Endothelial cell of umbilical vein (primary cell): ENCODE data around the gene POU3F1. TPM values are rescaled to one million over a fixed set of nuclear protein-coding genes. Genes with fewer than 3 reads are reported as not detected.

Experiments
- BruUV-seq: library from RNA; stranded (reverse); fragments of 400-500 nt; replicated peaks from 2 replicates; lab custom pipeline; 2021; lab: Mats Ljungman, UMichigan
- CTCF ChIA-PET: fragments of 300-600, 350-600 bp; sonication (Branson Sonifier 250); formaldehyde crosslinking; loops from one replicate; lab custom pipeline; 2021; ENCODE audit warnings: antibody characterized with exemption, inconsistent platforms; lab: Charles Lee
- POLR2A ChIA-PET: fragments of 300-600, 350-600 bp; sonication (Branson Sonifier 250); formaldehyde crosslinking; loops from one replicate; lab custom pipeline; 2021; ENCODE audit warnings: antibody characterized with exemption, inconsistent platforms; lab: Charles Lee
- DNase-seq: peaks from one replicate; pipeline ENCODE4 v3.0.0-alpha.2; 2011; ENCODE audit warnings: low read depth, low spot score
- FAIRE-seq: peaks from 2 replicates; lab custom pipeline; 2011; peaks lifted over from hg19 to GRCh38; lab: Jason Lieb, UNC
- H2AFZ ChIP-seq: 2 replicates; pipeline ENCODE4 v1.6.0; 2012; ENCODE audit warnings: low read depth, low read length, control low read depth, inconsistent platforms
- H3K27ac ChIP-seq: 2 replicates; pipeline ENCODE4 v1.5.1; 2011; ENCODE audit warnings: low read depth, mild to moderate bottlenecking, control low read depth, low read length, moderate library complexity; ENCODE audit not compliant: insufficient read depth
- H3K27me3 ChIP-seq, 2 experiments: 2 replicates each; pipeline versions ENCODE4 v1.6.0 to v1.6.1; 2011; ENCODE audit warnings: low read length in 2 of 2, mixed read lengths in 1 of 2; ENCODE audit not compliant: control insufficient read depth in 2 of 2, insufficient read depth in 2 of 2
- H3K36me3 ChIP-seq, 2 experiments: 2 replicates in 1 of 2; 3 replicates in 1 of 2; pipeline ENCODE4 v1.5.1; 2011; ENCODE audit warnings: low read length in 2 of 2, mild to moderate bottlenecking in 1 of 2, moderate library complexity in 1 of 2; ENCODE audit not compliant: control insufficient read depth in 2 of 2, insufficient read depth in 2 of 2; ENCODE audit errors: extremely low read depth in 1 of 2
- H3K4me1 ChIP-seq: 3 replicates; pipeline ENCODE4 v1.5.1; 2011; ENCODE audit warnings: mild to moderate bottlenecking, low read length; ENCODE audit not compliant: control insufficient read depth, insufficient read depth; ENCODE audit errors: extremely low read depth
- H3K4me2 ChIP-seq: 2 replicates; pipeline ENCODE4 v1.6.1; 2011; ENCODE audit warnings: low read length, control low read depth, mixed read lengths; ENCODE audit not compliant: insufficient read depth
- H3K4me3 ChIP-seq, 3 experiments: fragments of 200-600 bp in 1 of 3; sonication (generic), shearing (Covaris generic) in 1 of 3; replicated peaks in 1 of 3; 2 replicates each; pipeline ENCODE4 v1.5.1; 2011 to 2016; ENCODE audit warnings: control low read depth in 3 of 3, low read length in 3 of 3, mild to moderate bottlenecking in 2 of 3, inconsistent platforms in 1 of 3, low read depth in 1 of 3, moderate library complexity in 1 of 3; ENCODE audit not compliant: insufficient read depth in 1 of 3
- H3K79me2 ChIP-seq: 2 replicates; pipeline ENCODE4 v1.6.0; 2012; ENCODE audit warnings: low read length, inconsistent platforms; ENCODE audit not compliant: control insufficient read depth, insufficient read depth
- H3K9ac ChIP-seq: replicated peaks from 2 replicates; pipeline ENCODE3; 2011; ENCODE audit warnings: low read length, control low read depth; ENCODE audit not compliant: insufficient read depth; ENCODE audit errors: extremely low read depth
- H3K9me1 ChIP-seq: replicated peaks from 3 replicates; pipeline ENCODE4 v1.6.0; 2011; ENCODE audit warnings: mild to moderate bottlenecking, low read length; ENCODE audit not compliant: control insufficient read depth, insufficient read depth; ENCODE audit errors: extremely low read depth
- H3K9me3 ChIP-seq: replicated peaks from 2 replicates; pipeline ENCODE4 v1.5.1; 2012; ENCODE audit warnings: low read length, inconsistent platforms; ENCODE audit not compliant: control insufficient read depth, insufficient read depth
- H4K20me1 ChIP-seq: replicated peaks from 2 replicates; pipeline ENCODE3; 2011; ENCODE audit warnings: mild to moderate bottlenecking, low read length; ENCODE audit not compliant: control insufficient read depth, insufficient read depth; ENCODE audit errors: extremely low read depth
- CTCF ChIP-seq, 2 donors: IDR thresholded peaks; 1 replicate in 1 of 2; 2 replicates in 1 of 2; pipeline ENCODE4 v1.5.1; 2011; ENCODE audit warnings: low read length in 2 of 2, mild to moderate bottlenecking in 2 of 2, moderate library complexity in 2 of 2, control low read depth in 1 of 2, inconsistent platforms in 1 of 2, low read depth in 1 of 2; ENCODE audit not compliant: insufficient read depth in 1 of 2; ENCODE audit errors: extremely low read depth in 1 of 2
- EZH2 ChIP-seq: IDR thresholded peaks from 2 replicates; pipeline ENCODE4 v1.6.1; 2012; ENCODE audit warnings: borderline replicate concordance, low read depth, mild to moderate bottlenecking, moderate library complexity, low read length, inconsistent platforms; ENCODE audit not compliant: severe bottlenecking
- FOS ChIP-seq: IDR thresholded peaks from 2 replicates; pipeline ENCODE4 v1.6.1; 2011; ENCODE audit warnings: mild to moderate bottlenecking, low read length, moderate library complexity, borderline replicate concordance; ENCODE audit not compliant: insufficient read depth
- GATA2 ChIP-seq: IDR thresholded peaks from 2 replicates; pipeline ENCODE4 v1.7.0; 2011; ENCODE audit warnings: low read depth, mild to moderate bottlenecking, moderate library complexity, mixed read lengths, low read length; ENCODE audit not compliant: insufficient read length, insufficient read depth
- JUN ChIP-seq: IDR thresholded peaks from 2 replicates; pipeline ENCODE4 v1.6.1; 2011; ENCODE audit warnings: borderline replicate concordance, low read depth; ENCODE audit not compliant: insufficient read length, insufficient read depth
- MAX ChIP-seq: IDR thresholded peaks from 2 replicates; pipeline ENCODE4 v1.6.1; 2011; ENCODE audit not compliant: insufficient read depth, insufficient read length
- MYC ChIP-seq: IDR thresholded peaks from one replicate; pipeline ENCODE4 v1.6.1; 2011; ENCODE audit warnings: mild to moderate bottlenecking, low read depth, low read length
- POLR2A ChIP-seq: IDR thresholded peaks from 2 replicates; pipeline ENCODE4 v1.6.1; 2012; ENCODE audit warnings: low read depth, mild to moderate bottlenecking, control low read depth, low read length
- POLR2AphosphoS5 ChIP-seq: IDR thresholded peaks from 2 replicates; pipeline ENCODE4 v1.6.1; 2012; ENCODE audit warnings: low read depth, mild to moderate bottlenecking, control low read depth, low read length, moderate library complexity; ENCODE audit not compliant: insufficient read depth
- dilution Hi-C: fragments of 300-500 bp; cut with MboI; formaldehyde crosslinking; loops from one replicate; pipeline ENCODE4 v1.15.0; 2019; ENCODE audit warnings: low sequenced_read_pairs; ENCODE audit not compliant: extremely low pct_ligation_motif_present
- intact Hi-C: fragments of 100-400 bp; cut with micrococcal nuclease; formaldehyde crosslinking; loops from one replicate; pipeline ENCODE4 v1.10.0; 2022
- polyA plus RNA-seq, 4 experiments: library from polyadenylated mRNA; depleted of rRNA in 3 of 4; stranded (reverse) in 3 of 4; unstranded in 1 of 4; fragments of >200 nt; gene quantifications; 2 replicates each; pipeline versions ENCODE4 v1.2.1 to v1.2.3, GENCODE V29; 2011 to 2012; ENCODE audit warnings: missing spikeins in 1 of 4
- total RNA-seq: library from RNA; stranded (reverse); gene quantifications from 2 replicates; pipeline ENCODE4 v1.2.3, GENCODE V29; 2021

POU3F1 gene
- total and polyA plus RNA-seq, 2 donors (not counting 3 experiments of a cell fraction or from before 2014, with no cell fraction given): not detected

- H3K4me2 ChIP-seq: no peak overlapping the region
- ChIA-PET POLR2A (interaction anchor here (0.7 kb wide), 1 partner anchor 24 kb away, joined by 3 read pairs; no protein-coding TSS in a partner anchor), CTCF (interaction anchor here (1.0 to 3.8 kb wide), 5 partner anchors 9 to 815 kb away, joined by 3 to 37 read pairs (median 5); partner anchors contain the start of gene SF3A3)
- H3K36me3 ChIP-seq: peaks cover 23 to 29% of the 10 kb centered on the region in 2 experiments
- intact Hi-C loops: loop anchor here (10.0 kb wide), 1 partner anchor 484 kb away; no protein-coding TSS in a partner anchor
- no peak overlapping the region for H3K4me3 ChIP-seq
- peaks cover 21% of the 10 kb centered on the region for H3K79me2 ChIP-seq
- dilution Hi-C loops: no loop called here
- no peak overlapping the region for H2AFZ ChIP-seq
- H3K27ac ChIP-seq: no peak overlapping the region
- peaks cover 2% of the 10 kb centered on the region for H4K20me1 ChIP-seq
- FAIRE-seq: no peak
- H3K9me1 ChIP-seq: no peaks in the 10 kb centered on the region
- TF ChIP-seq POLR2AphosphoS5 (no peak), EZH2 (no peak), JUN (no peak), MYC (no peak), GATA2 (no peak), POLR2A (no peak), FOS (no peak), MAX (no peak), CTCF (IDR thresholded peaks at IDR 0.05; ENCODE audit: extremely low read depth in 1 of 2, insufficient read depth in 1 of 2, low read depth in 1 of 2, low read length in 2 of 2) (no peak)
- no peak for DNase-seq
- no peaks in the 10 kb centered on the region for H3K27me3 ChIP-seq
- H3K9ac ChIP-seq: no peak overlapping the region
- H3K4me1 ChIP-seq: peaks cover 24% of the 10 kb centered on the region
- BruUV-seq: no TSS peak
- H3K9me3 ChIP-seq: no peaks in the 10 kb centered on the region
Measured at GRCh38 chr1:38020396-38020795, 26.2 kb downstream of the POU3F1 start.
